T follicular helper cell (primary cell): ENCODE results near the gene PRAMEF5.
"Not testable (repeated sequence)": the region's sequence is repeated elsewhere in the genome, so short reads cannot be mapped to it uniquely, and the experiment has no call there.

Source experiments
- DNase-seq: peaks from one replicate; pipeline ENCODE4 v3.0.0-alpha.2; 2020; ENCODE audit warnings: low read depth
- total RNA-seq, 2 experiments: gene quantifications; one replicate each; lab custom pipeline; 2026; lab: John Stamatoyannopoulos, UW

Gene PRAMEF5
- total RNA-seq, result 0 reads per million in 2 experiments

DNA sequence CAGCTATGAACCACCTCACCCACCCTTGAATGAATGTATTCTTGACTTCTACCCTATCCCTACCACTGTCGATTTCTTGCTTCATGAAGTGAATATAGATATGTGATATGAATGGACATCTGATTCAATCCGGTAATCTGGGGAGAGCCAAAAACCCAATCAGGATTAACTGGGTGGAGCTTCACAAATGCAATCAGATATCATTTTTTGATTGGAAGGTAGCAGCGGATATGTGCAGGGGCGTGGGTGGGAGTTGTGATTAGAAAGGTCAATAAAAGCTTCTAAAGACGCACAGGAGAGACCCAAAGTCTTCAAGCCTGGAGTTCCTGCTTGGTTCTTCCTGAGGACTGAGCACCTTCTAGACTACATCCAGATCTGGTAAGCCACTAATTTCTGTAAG is at the start of gene PRAMEF5:
Gene PRAMEF5 (plus strand): TSS at position 301 of the 400 bp plus-strand sequence. CDS start 5,071 bp downstream, outside the sequence.
- DNase-seq, result not testable (repeated sequence)

GRCh38 chr1:13208712-13209111 is 45.3 kb upstream of the PRAMEF5 start:
- not testable (repeated sequence) for DNase-seq

DNA sequence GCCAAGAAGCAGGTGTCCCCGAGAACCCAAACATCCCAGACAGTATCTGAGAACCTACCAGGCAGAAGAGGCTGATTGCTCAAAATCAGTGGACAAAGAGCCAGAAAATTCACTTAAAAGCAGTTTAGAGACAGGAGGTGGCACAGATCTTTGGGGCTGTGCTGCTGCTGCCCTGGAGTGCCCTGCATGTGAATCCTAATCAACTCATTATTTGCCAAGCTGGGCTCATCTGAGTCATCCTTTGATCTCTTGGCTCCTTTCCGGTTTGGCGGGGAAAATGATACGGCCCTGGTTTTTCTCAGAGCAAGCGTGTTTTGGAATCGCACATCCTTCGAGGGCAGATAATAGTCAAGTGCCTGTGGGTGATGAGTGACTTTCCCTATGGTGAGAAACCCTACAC is 37.4 kb upstream of the PRAMEF5 start:
- DNase-seq, result not testable (repeated sequence)

DNA sequence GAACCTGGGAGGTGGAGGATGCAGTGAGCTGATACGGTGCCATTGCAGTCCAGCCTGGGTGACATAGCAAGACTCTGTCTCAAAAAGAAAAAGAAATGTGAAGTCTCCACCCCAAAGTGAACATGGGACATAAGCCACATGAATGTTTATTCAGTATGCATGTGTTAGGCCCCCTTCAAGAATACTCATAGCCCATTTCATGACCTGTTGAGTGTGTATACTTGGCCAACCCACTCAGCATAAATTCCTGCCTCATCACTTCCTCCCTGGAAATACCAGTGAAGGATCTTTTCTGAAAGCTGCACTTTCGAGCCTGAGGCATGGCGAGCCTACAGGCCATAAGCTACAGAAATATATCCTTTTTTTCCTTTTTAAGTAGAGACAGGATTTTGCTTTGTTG is 34.8 kb upstream of the PRAMEF5 start:
- DNase-seq, result not testable (repeated sequence)

DNA sequence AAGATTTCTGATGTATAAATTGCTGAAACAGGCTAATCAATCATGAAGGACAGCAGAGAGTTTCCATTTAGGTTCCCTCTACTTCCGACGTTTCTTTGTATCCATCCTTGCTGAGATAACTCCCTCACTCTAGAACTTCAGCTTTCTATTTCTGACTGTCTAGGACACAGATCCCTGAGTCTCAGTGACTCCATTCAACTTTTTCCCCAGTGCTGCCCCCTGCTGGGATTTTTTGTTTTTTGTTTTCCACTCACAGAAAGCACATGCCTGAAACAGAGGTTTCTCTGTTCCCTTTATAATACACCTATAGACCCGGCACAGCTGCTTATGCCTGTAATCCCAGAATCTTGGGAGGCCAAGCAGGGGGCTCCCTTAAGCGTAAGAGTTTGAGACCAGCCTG is 31.2 kb upstream of the PRAMEF5 start:
- not testable (repeated sequence) for DNase-seq

DNA sequence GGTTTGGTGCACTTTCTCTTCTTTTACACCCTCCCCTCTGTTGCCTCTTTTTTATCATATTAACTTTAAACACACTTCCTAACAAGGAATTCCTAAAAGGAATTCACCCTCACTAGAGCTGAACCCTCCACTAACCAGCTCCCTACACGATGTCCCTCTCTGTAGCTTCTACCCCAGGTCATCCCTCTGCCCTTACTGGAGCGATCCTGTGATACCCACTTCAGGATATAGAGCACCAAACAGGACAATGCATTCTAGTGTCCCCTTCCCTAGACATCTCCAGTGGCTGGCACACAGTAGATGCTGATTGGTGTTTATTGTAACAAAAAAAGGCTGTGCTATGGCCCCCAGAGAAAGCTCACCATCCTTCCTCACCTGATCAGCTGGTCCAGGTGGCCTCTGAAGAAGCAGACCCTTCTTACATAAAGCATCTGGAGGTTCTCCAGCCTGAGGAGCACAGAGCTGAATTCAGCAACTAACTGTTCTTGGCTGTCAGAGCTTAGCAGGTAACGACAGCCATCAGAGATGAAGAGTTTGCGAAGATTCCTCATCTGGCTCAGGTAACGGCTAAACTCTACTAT is 29.4 kb upstream of the PRAMEF5 start:
- DNase-seq, result no peak

GRCh38 chr1:13225675-13226204 is 28.3 kb upstream of the PRAMEF5 start, which contains the start of gene PRAMEF18:
TSS of gene PRAMEF18 (minus strand) at chr1:13226154. CDS start at chr1:13226106, 48 bp downstream.
- not testable (repeated sequence) for DNase-seq

- DNase-seq, result not testable (repeated sequence)
These were observed 26.5 kb upstream of the PRAMEF5 start for GRCh38 chr1:13227271-13228055.

DNA sequence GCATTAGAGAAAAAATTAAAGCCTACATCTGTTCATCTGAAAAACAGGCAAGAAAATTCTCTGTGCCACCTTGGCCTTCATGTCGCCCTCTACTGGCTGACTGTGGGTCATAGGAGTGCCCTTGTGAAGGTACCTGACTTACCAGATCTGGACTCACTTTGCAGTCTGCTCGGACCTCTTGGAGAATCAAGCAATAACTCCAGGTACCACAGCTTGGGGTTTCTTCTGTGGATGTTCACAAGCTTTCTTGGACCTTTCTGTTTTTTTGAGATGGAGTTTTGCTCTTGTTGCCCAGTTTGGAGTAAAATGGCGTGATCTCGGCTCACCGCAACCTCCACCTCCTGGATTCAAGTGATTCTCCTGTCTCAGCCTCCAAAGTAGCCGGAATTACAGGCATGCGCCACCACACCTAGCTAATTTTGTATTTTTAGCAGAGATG is 25.6 kb upstream of the PRAMEF5 start:
- DNase-seq, result peak; percentile 7

DNA sequence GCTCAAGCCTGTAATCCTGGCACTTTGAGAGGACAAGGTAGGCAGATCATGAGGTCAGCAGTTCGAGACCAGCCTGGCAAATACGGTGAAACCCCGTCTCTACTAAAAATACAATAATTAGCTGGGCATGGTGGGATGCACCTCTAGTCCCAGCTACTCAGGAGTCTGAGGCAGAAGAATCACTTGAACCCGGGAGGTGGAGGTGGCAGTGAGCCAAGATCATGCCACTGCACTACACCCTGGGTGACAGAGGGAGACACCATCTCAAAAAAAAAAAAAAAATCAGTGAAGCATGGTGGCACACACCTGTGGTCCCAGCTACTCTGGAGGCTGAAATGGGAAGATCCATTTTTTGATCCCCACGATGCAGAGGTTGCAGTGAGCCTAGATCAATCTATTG is 23.9 kb upstream of the PRAMEF5 start:
- DNase-seq, result not testable (repeated sequence)

- not testable (repeated sequence) for DNase-seq
These were observed 23.4 kb upstream of the PRAMEF5 start for GRCh38 chr1:13230601-13231000.

GRCh38 chr1:13231061-13231750 is 22.8 kb upstream of the PRAMEF5 start:
- DNase-seq, result not testable (repeated sequence)

GRCh38 chr1:13232056-13232455 is 21.9 kb upstream of the PRAMEF5 start:
- not testable (repeated sequence) for DNase-seq

DNA sequence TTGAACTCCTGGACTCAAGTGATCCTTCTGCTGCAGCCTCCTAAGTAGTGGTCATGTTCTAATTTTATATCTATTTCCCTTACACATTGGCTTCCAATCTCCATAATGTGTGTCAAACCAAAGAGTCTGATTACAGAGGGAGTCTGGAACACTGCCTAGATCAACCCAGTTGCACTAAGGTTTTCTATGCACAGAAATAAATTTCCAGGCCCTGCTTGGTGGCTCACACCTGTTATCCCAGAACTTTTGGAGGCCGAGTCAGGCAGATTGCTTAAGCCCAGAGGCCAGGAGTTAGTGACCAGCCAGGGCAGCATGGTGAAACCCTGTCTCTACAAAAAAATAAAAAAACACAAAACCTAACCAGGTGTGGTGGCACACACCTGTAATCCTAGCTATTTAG is 19.9 kb upstream of the PRAMEF5 start:
- not testable (repeated sequence) for DNase-seq

GRCh38 chr1:13237572-13237971 is 16.4 kb upstream of the PRAMEF5 start:
- DNase-seq, result not testable (repeated sequence)

DNA sequence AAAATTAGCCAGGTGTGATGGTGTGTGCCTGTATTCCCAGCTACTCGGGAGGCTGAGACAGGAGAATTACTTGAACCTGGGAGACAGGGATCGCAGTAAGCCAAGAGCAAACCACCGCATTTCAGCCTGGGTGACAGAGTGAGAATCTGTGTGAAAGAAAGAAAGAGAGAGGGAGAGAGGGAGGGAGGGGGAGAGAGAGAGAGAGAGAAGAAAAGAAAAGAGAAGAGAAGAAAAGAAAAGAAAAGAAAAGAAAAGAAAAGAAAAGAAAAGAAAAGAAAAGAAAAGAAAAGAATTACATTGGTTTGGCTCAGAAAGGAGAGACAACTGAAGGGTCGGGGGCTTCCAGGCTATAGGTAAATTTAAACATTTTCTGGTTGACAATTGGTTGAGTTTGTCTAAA is 14.4 kb upstream of the PRAMEF5 start:
- DNase-seq, result not testable (repeated sequence)

DNA sequence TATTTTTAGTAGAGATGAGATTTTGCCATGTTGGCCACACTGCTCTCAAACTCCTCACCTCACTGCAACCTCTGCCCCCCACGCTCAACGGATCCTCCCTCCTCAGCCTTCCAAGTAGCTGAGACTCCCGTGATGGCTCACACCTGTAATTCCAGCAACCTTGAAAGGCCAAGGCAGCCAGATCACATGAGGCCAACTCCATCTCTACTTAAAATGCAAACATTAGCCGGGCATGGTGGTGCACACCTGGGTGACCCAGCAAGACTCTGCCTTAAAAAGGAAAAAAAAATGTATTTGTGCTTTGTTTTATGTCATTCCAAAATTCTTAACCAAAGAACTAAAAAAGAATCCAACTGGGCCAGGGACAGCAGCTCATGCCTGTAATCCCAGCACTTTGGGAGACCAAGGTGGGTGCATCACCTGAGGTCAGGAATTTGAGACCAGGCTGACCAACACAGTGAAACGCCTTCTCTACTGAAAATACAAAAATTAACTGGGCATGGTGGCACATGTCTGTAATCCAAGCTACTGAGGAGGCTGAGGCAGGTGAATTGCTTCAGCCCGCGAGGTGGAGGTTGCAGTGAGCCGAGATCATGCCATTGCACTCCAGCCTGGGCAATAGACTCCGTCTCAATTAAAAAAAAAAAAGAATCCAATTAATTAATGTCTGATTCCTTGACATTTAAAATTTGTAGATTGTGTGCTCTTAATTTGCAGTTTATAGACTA is 10.3 kb upstream of the PRAMEF5 start:
- not testable (repeated sequence) for DNase-seq

- DNase-seq, result not testable (repeated sequence)
These were observed 8.0 kb upstream of the PRAMEF5 start for GRCh38 chr1:13245841-13246553.

GRCh38 chr1:13246554-13246871 is 7.5 kb upstream of the PRAMEF5 start:
- not testable (repeated sequence) for DNase-seq

DNA sequence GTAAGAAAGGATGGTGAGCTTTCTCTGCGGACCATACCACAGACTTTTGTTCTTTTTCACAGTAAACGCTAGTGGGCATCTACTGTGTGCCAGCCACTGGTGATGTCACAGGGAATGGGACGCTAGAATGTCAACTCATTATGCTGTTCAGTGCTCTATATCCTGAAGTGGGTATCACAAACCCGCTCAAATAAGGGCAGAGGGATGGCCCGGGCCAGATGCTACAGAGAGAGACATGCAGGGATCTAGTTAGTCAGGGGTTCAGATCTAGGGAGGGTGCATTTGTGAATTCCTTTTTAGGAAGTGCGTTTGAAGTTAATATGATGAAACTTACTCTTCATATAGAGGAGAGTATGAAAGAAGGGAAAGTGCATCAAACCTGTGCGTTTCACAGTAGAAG is 6.9 kb upstream of the PRAMEF5 start:
- DNase-seq, result not testable (repeated sequence)

DNA sequence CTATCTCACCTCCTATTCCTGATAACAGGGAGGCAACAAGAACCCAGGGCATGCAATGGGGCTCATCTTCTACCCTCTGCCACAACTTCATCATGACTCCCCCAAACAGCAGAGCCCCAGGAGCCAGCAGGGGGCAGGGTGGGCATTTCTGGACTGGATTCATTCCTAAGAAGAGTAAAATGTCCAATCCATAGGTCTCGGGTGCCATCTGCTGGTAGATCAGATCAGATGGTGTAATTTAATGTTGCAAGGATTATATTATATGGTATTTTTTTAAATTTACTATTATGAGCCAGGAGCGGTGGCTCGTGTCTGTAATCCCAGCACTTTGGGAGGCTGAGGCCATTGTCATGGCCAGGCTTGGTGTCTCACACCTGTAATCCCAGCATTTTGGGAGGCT is 11.1 kb downstream of the PRAMEF5 start:
- not testable (repeated sequence) for DNase-seq
